HG02938 (cell line): ENCODE data around the gene DNHD1.
"Not testable (repeated sequence)": the region's sequence is repeated elsewhere in the genome, so short reads cannot be mapped to it uniquely, and the experiment has no call there.

ENCODE experiments used
- ATAC-seq: cut with Tn5 transposase; IDR thresholded peaks from one replicate; pipeline ENCODE4 v1.9.1; 2021; ENCODE audit warnings: mild to moderate bottlenecking, moderate library complexity; ENCODE audit not compliant: unreplicated experiment

Gene DNHD1

DNA sequence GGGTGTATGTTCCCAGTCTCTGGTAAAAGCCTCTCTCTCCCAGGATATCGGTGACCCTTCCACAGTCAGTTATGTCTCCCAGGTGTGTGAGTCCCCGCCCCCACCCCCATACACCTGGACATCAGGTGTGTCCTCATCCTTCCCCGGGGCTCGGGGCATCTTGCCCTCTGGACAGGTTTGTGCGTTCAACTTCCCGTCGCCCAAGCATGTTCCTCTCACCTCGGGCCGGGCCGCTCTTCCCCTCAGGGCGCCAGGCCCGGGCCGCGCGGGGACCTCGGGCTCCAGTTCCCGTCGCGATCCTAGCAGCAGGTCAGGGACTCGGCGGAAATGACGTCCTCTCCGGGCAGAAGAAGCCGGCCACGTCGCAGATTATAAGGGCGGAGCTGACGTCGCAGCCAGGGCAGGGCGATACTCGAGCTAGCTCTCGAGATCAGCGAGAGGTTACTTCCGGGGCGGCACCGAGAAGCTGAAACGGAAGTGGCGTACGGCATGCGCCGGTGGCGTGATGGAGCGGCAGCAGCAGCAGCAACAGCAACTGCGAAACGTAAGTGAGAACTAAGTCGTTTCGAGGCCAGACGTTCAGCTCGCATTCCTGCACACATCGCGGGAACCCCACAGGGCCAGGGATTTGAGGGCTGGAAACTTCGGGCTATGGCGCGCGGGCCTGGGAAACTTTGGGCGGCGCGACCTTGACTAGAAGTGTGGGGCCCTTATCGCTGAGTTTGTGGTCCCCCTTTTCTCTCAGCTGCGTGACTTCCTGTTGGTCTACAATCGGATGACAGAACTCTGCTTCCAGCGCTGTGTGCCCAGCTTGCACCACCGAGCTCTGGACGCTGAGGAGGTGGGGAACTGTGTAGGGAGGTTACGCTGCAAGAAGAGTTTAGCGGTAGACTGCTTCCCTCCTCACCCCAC is 15.8 kb upstream of the DNHD1 start, which contains the start of the genes ARFIP2 and TIMM10B:
Gene ARFIP2 (minus strand): TSS at position 320 of the 912 bp plus-strand sequence. CDS start 910 bp downstream, outside the sequence.
Gene TIMM10B (plus strand): TSS at position 490 of the 912 bp plus-strand sequence. CDS start 16 bp downstream, at position 506.
- peak; percentile 99 for ATAC-seq

DNA sequence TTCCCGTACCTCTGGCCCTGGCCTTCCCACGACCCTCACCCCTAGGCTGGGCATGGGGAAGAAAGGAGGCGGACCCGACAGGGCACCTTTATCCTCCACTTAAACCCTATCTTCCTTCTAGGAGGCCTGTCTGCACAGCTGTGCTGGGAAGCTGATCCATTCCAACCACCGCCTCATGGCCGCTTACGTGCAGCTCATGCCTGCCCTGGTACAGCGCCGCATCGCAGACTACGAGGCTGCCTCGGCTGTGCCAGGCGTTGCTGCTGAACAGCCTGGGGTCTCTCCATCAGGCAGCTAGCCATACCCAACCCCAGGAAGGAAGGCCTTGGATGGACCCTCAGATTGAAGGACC is 15.2 kb upstream of the DNHD1 start:
- peak; percentile 2 for ATAC-seq

DNA sequence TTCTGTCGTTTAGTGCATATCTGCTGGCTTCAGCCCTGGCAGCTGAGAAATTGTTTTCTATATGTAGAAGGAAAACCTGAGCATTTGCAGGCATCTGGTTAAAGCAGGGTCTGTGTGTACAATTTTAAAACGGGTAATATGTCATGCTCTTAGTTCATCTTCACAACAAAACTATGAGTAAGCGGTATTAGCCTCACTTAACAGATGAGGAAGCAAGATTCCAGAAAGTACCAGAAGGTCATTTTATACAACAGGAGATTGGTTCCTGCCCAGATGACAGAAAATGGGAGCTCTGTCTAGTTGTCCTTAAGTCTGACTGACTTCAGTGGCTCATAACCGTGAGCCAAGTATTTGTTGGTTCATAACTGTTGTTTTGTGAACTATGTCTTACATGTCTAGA is 14.6 kb upstream of the DNHD1 start:
- no peak for ATAC-seq

DNA sequence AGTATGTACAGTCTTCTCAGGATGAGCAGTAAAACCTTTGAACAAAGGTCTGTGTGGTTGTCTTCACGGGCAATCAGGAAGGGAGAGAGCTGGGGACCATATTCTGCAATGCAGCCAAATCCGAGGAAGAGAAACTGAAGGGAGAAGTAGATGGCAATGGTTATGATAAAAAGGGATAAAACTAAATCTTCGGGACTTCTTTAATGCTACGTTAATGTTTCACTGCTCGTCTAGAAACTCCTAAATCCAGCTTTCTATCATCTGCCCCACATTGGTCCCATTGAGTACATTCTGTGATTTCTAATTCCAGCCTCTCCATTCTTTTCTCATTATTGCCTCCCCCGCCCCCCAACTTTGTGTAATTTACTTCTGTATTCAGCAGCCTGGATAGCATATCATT is 14.1 kb upstream of the DNHD1 start:
- no peak for ATAC-seq

DNA sequence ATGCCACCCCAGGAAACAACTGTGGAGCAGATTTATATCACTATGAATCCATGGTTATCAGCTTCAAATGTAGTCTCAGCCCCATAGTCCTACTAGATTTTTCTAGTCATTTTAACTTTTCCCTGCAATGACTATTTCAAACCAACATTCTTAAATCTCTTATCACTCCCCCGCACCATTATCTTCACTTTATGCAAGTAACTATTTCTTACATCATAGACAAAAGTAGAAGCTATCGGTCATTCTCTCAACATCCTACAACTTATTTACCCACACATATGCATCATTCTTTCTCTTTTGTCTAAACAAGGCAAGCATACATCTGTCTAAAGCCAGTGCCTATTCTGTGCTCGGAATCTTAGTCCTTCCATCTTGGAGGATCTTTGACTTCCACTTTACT is 11.4 kb upstream of the DNHD1 start:
- no peak for ATAC-seq

DNA sequence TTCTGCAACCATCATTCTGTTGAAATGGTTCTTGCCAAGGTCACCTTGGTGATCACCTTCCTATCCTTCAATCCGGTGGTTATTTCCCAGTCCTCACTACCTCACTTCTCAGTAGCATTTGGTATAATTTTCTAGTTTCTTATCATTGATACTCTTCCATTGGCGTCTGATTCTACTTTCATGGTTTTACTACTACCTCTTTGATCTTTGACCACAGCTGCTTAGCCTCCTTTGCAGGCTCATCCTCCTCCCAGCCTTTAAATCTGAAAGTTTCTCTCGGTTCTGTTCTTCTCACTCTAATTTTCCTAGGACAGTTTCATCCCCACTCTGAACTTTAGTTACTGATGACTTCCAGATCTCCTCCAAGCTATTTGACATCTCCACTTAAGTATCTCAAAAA is 10.8 kb upstream of the DNHD1 start:
- no peak for ATAC-seq

DNA sequence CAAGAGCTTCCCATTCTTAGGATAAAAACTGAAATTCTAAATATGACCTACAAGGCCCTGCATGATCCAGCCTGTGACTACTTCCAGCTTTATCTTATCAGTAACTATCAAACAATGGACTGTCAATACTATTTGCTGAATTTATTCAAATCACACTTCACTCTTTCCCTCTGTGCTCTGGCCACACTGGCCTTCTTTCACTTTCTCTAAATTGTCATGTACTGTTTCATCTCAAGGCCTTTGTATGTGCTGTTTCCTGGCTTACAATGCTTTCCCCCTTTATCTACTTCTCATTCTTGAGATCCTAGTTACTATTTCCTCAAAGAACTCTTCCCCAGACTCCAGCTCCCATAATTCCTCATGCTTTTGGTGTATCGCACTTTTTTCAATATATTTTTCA is 10.1 kb upstream of the DNHD1 start:
- no peak for ATAC-seq

DNA sequence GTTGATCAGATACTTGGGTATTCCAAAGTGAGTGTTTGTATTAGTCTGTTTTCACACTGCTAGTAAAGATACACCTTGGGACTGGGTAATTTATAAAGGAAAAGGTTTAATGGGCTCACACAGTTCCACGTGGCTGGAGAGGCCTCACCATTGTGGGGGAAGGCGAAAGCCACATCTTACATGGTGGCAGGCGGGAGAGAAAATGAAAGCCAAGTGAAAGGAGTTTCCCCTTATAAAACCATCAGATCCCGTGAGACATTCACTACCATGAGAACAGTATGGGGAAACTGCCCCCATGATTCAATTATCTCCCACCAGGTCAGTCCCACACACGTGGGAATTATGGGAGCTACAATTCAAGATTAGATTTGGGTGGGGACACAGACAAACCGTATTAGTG is 8.7 kb upstream of the DNHD1 start:
- ATAC-seq = no peak

DNA sequence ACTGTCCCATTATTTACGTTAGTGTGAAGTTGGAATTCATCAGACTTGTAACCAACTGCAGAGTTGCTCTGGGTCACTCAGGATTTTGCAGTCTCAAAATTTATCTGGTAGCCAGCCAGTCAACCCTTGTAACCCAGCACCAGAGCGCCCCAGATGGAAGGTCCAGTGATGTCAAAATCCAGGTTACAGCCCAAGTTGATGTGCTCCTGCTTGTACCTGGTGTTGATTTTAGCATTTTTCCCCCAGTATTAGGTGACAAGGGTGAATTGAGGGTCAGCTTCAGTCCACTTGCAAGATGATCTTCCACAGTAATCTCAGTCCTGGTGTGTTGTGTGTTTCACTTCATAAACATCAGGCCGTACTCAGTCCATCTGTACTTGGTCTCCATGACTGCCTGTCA is 8.3 kb upstream of the DNHD1 start:
- ATAC-seq = no peak

DNA sequence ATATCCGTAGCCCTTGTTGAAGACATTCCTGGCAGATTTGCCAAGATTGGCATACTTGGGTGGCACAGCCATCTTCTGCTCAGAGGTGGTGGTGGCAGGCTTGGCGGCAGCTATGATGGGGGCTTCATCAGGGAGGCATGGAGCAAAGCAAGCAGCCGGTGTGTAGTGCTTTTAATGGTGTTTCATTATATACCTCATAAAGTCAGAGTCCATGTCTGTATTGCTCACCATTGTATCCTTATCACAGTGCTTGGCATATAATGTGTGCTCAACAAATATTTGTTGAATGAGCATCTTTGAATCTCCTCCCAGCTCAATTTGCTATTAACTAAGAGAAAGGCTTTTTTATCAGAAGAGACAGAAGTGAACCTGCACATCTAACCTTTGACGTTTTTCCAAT is 7.8 kb upstream of the DNHD1 start:
- ATAC-seq = no peak

DNA sequence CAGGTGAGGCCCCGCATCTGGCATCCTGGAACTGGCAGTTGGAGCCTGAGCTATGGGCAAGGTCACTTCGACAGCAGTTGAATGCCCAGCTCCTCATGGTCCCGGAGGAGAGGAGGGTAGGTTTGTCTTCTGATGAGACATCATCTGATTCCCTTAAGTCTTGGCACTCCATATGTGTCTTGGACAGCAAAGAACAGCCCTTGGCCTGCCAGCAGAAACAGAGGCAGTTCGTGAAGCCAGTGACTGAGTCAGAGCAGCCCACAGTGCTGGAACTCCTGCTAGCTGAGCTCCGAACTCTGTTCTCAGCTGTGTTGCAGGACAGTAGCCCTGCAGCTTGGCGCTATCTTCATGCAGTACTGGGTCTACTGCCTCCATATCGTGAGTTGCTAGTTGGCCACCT is 1.0 kb downstream of the DNHD1 start:
- no peak for ATAC-seq

DNA sequence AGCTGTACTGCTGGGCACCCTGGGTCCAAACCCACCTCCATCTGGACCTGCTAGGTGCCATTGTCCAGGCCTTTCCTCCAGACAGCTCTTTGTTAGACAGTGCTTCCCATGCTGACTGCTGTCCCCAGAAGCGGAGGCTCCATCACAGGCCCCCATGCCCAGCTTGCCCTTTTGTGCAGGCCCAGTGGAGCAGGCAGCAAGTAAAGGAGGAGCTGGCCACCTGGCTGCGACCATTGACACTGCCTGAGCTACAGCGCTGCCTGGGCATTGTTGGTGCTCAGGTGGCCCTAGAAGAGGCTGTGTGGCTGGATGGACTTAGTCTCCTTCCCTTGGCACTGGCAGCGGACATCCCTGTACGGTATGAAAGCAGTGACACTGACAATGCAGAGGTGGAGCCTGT is 1.5 kb downstream of the DNHD1 start:
- no peak for ATAC-seq

DNA sequence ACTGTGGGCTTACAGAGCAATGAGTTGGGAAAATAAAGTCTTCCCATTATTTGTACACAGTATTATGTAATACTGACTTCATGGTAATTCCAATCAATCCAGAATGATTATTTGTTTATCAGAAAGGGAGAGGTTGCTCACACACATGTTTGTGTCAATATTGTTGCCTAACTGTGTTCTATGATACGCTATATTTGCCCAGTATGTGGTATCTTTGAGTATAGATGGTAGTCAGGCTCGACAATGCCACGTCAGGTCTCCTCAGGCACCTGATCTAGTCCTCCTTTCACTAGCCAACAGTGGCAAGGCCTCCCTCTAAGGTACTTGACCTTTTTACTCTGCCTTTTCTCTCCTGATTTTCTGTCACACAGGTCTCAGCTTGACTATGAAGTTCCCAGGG is 5.3 kb downstream of the DNHD1 start:
- ATAC-seq = no peak

DNA sequence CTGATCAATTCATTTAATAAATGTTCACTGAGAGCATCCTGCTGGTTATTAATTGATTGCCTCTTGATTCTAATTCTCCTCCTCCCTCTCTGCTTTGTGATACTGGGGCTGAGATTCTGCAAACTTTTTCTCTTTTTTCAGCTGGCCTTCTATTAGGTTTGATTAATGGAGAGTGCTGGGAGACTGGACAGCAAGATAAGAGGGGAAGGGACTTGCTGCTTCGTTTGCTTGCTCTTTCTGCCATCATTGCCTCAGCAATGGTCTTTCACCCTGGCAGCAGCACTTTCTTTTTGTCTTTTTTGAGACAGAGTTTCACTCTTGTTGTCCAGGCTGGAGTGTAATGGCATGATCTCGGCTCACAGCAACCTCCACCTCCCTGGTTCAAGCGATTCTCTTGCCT is 7.1 kb downstream of the DNHD1 start:
- no peak for ATAC-seq

DNA sequence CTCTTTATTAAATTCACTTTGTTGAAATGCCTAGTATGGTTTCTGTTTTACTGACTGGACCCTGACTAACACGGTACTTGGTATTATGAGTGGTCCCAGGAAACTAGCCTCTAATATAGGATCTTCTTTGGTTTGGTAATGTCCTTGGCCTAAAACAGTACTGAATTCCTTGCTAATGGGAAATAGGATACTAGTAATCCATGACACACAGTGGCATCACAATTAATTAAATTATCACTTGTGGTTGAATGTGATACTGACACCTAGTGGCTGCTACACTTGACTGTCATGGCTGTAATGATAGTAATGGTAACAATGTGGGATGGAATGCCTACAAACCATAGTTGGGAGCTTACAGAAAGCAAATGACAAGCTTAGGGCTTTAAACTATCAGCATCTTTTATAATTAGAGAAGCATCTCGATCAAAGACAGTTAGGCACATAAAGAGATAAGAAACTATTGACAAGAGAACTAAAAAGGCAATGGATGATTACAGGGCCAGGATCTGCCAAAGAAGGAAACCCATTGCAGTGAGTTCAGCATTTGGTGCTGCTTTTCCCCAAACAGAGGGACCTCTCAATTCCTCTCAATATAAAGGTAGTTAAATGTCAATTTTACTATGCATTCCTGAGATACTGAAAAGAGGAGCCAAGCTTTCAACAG is 8.6 kb downstream of the DNHD1 start:
- ATAC-seq = peak; percentile 65

DNA sequence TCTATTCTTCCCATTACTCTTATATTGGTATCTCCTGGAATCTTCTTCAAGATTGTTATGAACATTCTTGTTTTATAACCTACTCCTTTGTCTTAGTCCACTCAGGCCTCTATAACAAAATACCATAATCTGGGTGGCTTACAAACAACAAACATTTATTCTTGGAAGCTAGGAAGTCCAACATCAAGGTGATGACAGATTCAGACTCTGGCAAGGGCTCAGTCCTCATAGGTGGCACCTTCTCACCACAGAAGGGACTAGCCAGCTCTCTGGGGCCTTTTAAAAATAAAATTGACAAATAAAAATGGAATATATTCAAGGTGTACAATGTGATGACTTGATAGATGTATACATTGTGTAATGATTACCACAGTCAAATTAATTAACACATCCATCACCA is 19.8 kb downstream of the DNHD1 start:
- no peak for ATAC-seq

DNA sequence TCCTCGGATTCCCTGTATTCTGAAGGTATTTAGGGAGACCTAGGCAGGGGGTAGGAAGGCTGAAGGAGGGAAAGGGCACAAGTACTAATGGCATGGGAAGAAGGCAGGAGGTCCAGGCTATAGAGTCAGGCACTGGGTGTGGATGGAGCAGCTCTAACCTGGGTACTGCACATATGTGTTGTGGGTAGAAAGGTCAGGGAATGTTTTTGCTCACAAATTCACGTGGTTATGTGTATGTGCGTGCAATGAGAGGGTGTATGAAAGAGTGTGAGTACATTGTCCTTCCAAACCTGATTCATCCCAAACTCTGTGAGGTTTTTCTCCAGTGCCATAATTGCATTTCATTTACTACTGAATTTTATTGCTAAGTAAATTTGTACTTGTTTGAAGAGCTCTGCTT is 23.2 kb downstream of the DNHD1 start:
- ATAC-seq = no peak

DNA sequence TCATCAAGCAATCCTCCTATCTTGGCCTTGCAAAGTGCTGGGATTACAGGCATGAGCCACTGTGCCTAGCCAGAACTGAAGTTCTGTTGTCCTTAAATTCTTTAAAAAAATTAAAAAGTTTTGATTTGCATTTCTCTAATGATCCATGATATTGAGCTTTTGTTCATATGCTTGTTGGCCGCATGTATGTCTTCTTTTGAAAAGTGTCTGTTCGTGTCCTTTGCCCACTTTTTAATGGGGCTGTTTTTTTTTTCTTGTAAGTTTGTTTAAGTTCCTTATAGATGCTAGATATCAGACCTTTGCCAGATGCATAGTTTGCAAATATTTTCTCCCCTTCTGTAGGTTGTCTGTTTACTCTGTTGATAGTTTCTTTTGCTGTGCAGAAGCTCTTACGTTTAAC is 24.9 kb downstream of the DNHD1 start:
- ATAC-seq = not testable (repeated sequence)

DNA sequence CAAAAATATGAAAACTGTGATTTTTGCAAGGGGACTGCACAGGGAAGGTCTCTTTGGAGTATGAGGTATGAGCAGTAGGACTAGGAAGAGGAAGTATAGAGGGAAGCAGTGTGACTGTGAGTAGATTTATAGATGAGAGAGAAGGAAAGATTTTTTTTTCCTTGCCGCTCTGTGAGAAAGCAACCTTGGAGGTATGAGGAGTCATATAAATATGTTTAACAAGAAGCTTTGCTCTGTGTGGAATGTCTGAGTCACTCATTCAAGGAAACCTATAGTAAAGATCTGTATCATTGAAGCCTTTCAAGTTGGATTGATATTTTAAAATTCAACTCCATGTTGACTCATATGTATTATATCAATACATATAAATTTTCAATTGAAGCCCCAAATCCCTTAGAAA is 26.2 kb downstream of the DNHD1 start:
- no peak for ATAC-seq

DNA sequence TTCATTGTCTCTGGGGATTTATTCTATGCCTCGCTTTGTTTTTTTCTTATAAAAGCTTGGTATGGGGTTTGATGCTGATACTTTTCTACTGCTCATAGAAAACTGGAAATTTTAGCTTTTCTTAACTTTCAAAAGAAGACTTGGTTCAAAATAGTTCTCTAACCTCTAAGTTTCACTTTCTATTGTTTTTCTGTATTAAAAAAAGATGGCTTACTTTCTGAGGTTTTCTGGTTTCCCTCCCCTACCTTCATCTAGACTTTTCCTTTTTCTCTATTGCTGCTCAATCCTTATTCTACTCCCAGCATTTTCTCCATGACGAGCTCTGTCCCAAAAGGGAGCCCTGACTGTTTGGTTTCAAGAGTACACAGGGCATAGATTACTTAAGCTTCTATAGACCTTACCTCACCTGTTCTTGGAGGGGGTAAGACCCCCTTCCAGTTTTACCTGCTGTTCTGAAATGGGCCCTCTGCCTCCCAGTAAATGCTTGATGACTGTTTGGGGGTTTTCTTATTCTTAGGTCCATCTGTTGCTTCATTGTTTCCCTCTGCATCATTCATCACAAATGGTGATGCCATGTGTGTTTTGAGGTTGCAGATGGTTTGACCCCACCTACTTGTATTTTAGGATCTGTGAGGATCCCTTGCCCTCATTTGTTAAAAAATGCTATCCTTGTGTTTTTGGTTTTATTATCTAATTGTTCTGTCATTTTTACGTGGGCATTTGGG is 29.5 kb downstream of the DNHD1 start:
- ATAC-seq = peak; percentile 70

DNA sequence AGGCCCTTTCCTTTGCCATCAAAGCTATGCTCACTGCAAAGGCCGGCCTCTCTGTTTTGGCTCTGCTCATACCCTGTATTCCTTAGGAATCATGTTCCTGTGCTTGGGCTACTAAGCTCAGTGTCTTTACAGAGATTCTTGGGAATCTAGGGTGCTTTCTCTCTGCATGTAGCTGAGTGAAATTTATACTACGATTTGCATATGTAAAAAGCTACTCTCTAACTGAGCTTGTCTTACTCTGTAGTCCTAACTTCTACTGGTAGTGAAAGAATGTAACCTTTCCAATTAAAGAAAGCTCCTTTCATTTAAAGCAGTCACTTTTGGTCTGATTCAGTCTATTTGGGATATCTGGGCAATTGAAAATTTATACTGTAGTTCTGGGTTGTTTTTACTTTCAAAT is 32.2 kb downstream of the DNHD1 start:
- ATAC-seq = no peak

DNA sequence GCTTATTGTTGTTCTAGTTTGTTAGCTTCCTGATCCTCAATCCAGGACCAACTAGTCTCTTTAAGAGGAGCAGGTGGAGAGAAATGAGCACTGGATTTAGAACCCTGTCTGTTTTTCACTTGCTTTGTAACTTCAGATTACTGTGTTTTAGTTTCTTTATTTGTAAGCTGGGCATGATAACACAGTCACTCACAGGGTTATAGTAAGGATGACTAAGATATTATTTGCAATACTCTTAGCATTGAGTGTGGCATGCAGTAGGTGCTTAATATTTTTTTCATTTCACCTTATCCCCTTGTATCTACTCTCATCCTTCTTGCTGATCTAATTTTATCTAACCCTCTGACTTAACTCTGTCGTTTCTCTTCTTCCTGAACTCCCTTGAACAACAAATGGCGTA is 33.8 kb downstream of the DNHD1 start:
- no peak for ATAC-seq
